Measurements from ENCODE around the gene TTBK1. TPM values are rescaled to one million over a fixed set of nuclear protein-coding genes. Genes with fewer than 3 reads are reported as not detected.

The TTBK1 gene
- total and polyA plus RNA-seq, 10 of the 15 experiments (the other 5 are each of a cell fraction or from before 2014, with no cell fraction given) = 0.05 to 0.27 TPM; not detected in 8

- no peak overlapping the region for H3K4me3 ChIP-seq
- H3K79me2 ChIP-seq (ENCODE audit: control insufficient read depth, insufficient read depth, low read length) = no peaks in the 10 kb centered on the region
- in situ Hi-C loops (cut with MboI) = no loop called here
- ChIA-PET SMC1A (ENCODE audit: uncharacterized antibody, unreplicated experiment) (interaction anchor here (0.5 to 1.0 kb wide), 3 partner anchors 11 to 173 kb away, joined by 3 to 4 read pairs (median 3); no protein-coding TSS in a partner anchor), POLR2A (interaction anchor here (0.6 to 1.5 kb wide), 6 partner anchors 20 to 121 kb away, joined by 3 to 4 read pairs (median 3); partner anchors contain the start of genes DNPH1 and ZNF318), RAD21 (ENCODE audit: unreplicated experiment) (no interaction called here), CTCF (interaction anchor here (2.2 kb wide), 1 partner anchor 20 kb away, joined by 9 read pairs; the partner anchor contains the start of gene DNPH1)
- no peak for DNase-seq (ENCODE audit: low read depth, low spot score)
- H2AFZ ChIP-seq (ENCODE audit: control insufficient read depth, low read depth, low read length) = no peak overlapping the region
- TF ChIP-seq IKZF1 (conservative IDR thresholded peaks at IDR 0.05) (no peak), BRCA1 (IDR thresholded peaks at IDR 0.05; ENCODE audit: low read depth, low read length) (no peak), RAD51 (IDR thresholded peaks at IDR 0.05) (no peak), TCF7 (IDR thresholded peaks at IDR 0.05; ENCODE audit: borderline replicate concordance) (no peak), ZNF274 (IDR thresholded peaks at IDR 0.05; ENCODE audit: insufficient read depth, insufficient read length) (no peak), RELA (IDR thresholded peaks at IDR 0.05; ENCODE audit: borderline replicate concordance, partially characterized antibody) (no peak), CTCF (IDR thresholded peaks at IDR 0.05 in 2 of 3, conservative IDR thresholded peaks at IDR 0.05 in 1 of 3; ENCODE audit: control insufficient read depth in 2 of 3, extremely low read depth in 1 of 3, insufficient read depth in 1 of 3, low read depth in 3 of 3, low read length in 3 of 3) (no peak), MXI1 (IDR thresholded peaks at IDR 0.05; ENCODE audit: low read depth, low read length) (no peak), YY1 (IDR thresholded peaks at IDR 0.05; ENCODE audit: low read depth, low read length) (no peak), DPF2 (IDR thresholded peaks at IDR 0.05) (no peak)
- TF ChIP-seq, protein P1, sequence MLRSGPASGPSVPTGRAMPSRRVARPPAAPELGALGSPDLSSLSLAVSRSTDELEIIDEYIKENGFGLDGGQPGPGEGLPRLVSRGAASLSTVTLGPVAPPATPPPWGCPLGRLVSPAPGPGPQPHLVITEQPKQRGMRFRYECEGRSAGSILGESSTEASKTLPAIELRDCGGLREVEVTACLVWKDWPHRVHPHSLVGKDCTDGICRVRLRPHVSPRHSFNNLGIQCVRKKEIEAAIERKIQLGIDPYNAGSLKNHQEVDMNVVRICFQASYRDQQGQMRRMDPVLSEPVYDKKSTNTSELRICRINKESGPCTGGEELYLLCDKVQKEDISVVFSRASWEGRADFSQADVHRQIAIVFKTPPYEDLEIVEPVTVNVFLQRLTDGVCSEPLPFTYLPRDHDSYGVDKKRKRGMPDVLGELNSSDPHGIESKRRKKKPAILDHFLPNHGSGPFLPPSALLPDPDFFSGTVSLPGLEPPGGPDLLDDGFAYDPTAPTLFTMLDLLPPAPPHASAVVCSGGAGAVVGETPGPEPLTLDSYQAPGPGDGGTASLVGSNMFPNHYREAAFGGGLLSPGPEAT (IDR thresholded peaks at IDR 0.05; ENCODE audit: low read depth) = no peak
- TF ChIP-seq, protein P2, sequence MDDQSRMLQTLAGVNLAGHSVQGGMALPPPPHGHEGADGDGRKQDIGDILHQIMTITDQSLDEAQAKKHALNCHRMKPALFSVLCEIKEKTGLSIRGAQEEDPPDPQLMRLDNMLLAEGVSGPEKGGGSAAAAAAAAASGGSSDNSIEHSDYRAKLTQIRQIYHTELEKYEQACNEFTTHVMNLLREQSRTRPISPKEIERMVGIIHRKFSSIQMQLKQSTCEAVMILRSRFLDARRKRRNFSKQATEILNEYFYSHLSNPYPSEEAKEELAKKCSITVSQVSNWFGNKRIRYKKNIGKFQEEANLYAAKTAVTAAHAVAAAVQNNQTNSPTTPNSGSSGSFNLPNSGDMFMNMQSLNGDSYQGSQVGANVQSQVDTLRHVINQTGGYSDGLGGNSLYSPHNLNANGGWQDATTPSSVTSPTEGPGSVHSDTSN (IDR thresholded peaks at IDR 0.05; ENCODE audit: insufficient replicate concordance, low read depth, low read length) = no peak
- TF ChIP-seq, protein P3, sequence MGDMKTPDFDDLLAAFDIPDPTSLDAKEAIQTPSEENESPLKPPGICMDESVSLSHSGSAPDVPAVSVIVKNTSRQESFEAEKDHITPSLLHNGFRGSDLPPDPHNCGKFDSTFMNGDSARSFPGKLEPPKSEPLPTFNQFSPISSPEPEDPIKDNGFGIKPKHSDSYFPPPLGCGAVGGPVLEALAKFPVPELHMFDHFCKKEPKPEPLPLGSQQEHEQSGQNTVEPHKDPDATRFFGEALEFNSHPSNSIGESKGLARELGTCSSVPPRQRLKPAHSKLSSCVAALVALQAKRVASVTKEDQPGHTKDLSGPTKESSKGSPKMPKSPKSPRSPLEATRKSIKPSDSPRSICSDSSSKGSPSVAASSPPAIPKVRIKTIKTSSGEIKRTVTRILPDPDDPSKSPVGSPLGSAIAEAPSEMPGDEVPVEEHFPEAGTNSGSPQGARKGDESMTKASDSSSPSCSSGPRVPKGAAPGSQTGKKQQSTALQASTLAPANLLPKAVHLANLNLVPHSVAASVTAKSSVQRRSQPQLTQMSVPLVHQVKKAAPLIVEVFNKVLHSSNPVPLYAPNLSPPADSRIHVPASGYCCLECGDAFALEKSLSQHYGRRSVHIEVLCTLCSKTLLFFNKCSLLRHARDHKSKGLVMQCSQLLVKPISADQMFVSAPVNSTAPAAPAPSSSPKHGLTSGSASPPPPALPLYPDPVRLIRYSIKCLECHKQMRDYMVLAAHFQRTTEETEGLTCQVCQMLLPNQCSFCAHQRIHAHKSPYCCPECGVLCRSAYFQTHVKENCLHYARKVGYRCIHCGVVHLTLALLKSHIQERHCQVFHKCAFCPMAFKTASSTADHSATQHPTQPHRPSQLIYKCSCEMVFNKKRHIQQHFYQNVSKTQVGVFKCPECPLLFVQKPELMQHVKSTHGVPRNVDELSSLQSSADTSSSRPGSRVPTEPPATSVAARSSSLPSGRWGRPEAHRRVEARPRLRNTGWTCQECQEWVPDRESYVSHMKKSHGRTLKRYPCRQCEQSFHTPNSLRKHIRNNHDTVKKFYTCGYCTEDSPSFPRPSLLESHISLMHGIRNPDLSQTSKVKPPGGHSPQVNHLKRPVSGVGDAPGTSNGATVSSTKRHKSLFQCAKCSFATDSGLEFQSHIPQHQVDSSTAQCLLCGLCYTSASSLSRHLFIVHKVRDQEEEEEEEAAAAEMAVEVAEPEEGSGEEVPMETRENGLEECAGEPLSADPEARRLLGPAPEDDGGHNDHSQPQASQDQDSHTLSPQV (IDR thresholded peaks at IDR 0.05) = no peak
- TF ChIP-seq, protein P4, sequence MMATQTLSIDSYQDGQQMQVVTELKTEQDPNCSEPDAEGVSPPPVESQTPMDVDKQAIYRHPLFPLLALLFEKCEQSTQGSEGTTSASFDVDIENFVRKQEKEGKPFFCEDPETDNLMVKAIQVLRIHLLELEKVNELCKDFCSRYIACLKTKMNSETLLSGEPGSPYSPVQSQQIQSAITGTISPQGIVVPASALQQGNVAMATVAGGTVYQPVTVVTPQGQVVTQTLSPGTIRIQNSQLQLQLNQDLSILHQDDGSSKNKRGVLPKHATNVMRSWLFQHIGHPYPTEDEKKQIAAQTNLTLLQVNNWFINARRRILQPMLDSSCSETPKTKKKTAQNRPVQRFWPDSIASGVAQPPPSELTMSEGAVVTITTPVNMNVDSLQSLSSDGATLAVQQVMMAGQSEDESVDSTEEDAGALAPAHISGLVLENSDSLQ (IDR thresholded peaks at IDR 0.05) = no peak
- intact Hi-C loops (cut with micrococcal nuclease; ENCODE audit: unreplicated experiment) = loop anchor here (5.0 kb wide), 1 partner anchor 76 kb away; the partner anchor contains the start of gene SRF
- H3K27me3 ChIP-seq (replicated peaks in 1 of 2; ENCODE audit: control insufficient read depth in 2 of 2, insufficient read depth in 2 of 2, low read length in 1 of 2) = peaks cover 1 to 12% of the 10 kb centered on the region in 2 experiments; a peak in 3 of 4 replicates
- H3K4me2 ChIP-seq (ENCODE audit: control insufficient read depth, insufficient read depth) = no peak overlapping the region
- no peaks in the 10 kb centered on the region for H3K9me3 ChIP-seq (replicated peaks; ENCODE audit: control insufficient read depth, insufficient read depth, low read length)
- H3K4me1 ChIP-seq (ENCODE audit: control insufficient read depth, insufficient read depth, low read length) = peaks cover 27% of the 10 kb centered on the region
- no peak overlapping the region for H3K9ac ChIP-seq (ENCODE audit: control insufficient read depth, insufficient read depth, low read length)
- H4K20me1 ChIP-seq (ENCODE audit: control insufficient read depth, insufficient read depth) = no peaks in the 10 kb centered on the region
- no peak for FAIRE-seq
- no peaks in the 10 kb centered on the region for H3K36me3 ChIP-seq (ENCODE audit: control insufficient read depth in 2 of 2, insufficient read depth in 2 of 2, low read length in 1 of 2)
- H3K27ac ChIP-seq (ENCODE audit: control insufficient read depth, insufficient read depth) = no peak overlapping the region
- no TSS peak for BruUV-seq (replicated peaks)
- ATAC-seq = no peak
Observed at GRCh38 chr6:43248791-43249190, 5.5 kb downstream of the TTBK1 start.

Data from GM12878 (cell line).